ENCODE results near the gene GNPNAT1. TPM values are rescaled to one million over a fixed set of nuclear protein-coding genes. Genes with fewer than 3 reads are reported as not detected.
A peak's percentile ranks its signal among the peaks of the same experiment; 100 is the strongest.

GNPNAT1 gene
- total and polyA plus RNA-seq, 9 of the 15 experiments (the other 6 are each of a cell fraction or from before 2014, with no cell fraction given): 15.8 to 27.7 (median 25.3) TPM

DNA sequence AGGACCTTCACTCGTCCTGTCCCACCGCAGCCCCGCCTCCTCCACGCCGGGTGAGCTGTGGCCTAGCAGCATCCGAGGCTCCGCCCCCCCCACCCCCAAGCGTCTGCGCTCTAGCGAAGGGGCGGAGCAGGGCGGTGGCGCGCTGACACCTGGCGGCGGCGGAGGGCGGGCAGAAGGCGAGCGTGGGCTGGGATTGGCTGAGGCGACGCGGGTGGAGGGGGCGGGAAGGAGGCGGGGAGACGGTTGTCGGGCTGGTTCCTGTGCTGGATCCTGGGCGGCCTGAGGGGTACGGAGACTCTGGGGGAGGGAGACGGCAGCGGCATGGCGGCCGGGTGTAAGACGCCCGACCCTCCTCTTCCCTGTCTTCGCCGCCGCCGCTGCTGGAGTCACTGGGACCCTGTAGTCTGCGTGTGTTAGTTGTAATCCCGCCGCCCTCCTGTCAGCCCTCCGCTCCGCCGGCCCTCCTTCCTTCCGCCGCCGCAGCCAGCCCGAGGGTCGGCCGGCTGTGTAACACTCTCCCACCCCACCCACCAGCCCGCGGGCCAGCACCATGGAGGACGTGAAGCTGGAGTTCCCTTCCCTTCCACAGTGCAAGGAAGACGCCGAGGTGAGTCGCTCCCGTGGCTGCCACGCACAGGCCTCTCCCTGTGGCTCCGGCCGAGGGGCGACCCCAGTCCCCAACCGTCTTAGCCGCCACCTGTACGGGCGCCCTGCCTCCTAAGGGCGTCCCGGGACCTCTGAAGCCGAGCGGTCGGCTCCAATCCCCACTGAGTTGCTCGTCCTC, 61.3 kb downstream of the GNPNAT1 start, which contains the start of gene STYX (continued):
- TF ChIP-seq KDM4B (IDR thresholded peaks at IDR 0.05; ENCODE audit: borderline replicate concordance in 2 of 2, low read depth in 1 of 2): no peak
- TF ChIP-seq FOS (IDR thresholded peaks at IDR 0.05; ENCODE audit: extremely low read depth, insufficient read length): no peak
- peak; percentile 64 for TF ChIP-seq CREM (IDR thresholded peaks at IDR 0.05; ENCODE audit: low read depth)
- TF ChIP-seq, protein P1, sequence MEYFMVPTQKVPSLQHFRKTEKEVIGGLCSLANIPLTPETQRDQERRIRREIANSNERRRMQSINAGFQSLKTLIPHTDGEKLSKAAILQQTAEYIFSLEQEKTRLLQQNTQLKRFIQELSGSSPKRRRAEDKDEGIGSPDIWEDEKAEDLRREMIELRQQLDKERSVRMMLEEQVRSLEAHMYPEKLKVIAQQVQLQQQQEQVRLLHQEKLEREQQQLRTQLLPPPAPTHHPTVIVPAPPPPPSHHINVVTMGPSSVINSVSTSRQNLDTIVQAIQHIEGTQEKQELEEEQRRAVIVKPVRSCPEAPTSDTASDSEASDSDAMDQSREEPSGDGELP (CRISPR knock-in tag; IDR thresholded peaks at IDR 0.05; ENCODE audit: borderline replicate concordance): peak; percentile 91
- TF ChIP-seq, protein P2, sequence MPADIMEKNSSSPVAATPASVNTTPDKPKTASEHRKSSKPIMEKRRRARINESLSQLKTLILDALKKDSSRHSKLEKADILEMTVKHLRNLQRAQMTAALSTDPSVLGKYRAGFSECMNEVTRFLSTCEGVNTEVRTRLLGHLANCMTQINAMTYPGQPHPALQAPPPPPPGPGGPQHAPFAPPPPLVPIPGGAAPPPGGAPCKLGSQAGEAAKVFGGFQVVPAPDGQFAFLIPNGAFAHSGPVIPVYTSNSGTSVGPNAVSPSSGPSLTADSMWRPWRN (IDR thresholded peaks at IDR 0.05; ENCODE audit: low read depth): no peak
- no peak for TF ChIP-seq TCFL5 (CRISPR knock-in tag; conservative IDR thresholded peaks at IDR 0.05)
- no peak for TF ChIP-seq BRF2 (IDR thresholded peaks at IDR 0.05; ENCODE audit: borderline replicate concordance, insufficient read depth, insufficient read length)
- 0 out of 4 replicates have a peak, but pooled peaks of 1 of the 2 experiments have one; percentile 50 for TF ChIP-seq HDAC1 (IDR thresholded peaks at IDR 0.05)
- no peak for TF ChIP-seq TAF15 (IDR thresholded peaks at IDR 0.05; ENCODE audit: low read depth, low read length)
- no peak for TF ChIP-seq DACH1 (IDR thresholded peaks at IDR 0.05; ENCODE audit: partially characterized antibody)
- no peak for TF ChIP-seq RFX5 (IDR thresholded peaks at IDR 0.05; ENCODE audit: low read depth, low read length)
- TF ChIP-seq NFRKB (IDR thresholded peaks at IDR 0.05; ENCODE audit: low read depth): no peak
- TF ChIP-seq IRF9 (tag; IDR thresholded peaks at IDR 0.05): no peak
- 0 out of 2 replicates have a peak, but pooled peaks have one; percentile 66 for TF ChIP-seq POLR2AphosphoS2 (IDR thresholded peaks at IDR 0.05; ENCODE audit: low read length)
- TF ChIP-seq SMC3 (conservative IDR thresholded peaks at IDR 0.05; ENCODE audit: insufficient read depth, low read depth, low read length): no peak
- no peak for TF ChIP-seq RNF219 (CRISPR knock-in tag; IDR thresholded peaks at IDR 0.05)
- TF ChIP-seq CBFA2T3 (IDR thresholded peaks at IDR 0.05): no peak
- TF ChIP-seq TAF7 (tag; IDR thresholded peaks at IDR 0.05): no peak
- TF ChIP-seq ZBED1 (IDR thresholded peaks at IDR 0.05): no peak
- no peak for TF ChIP-seq RBM17 (IDR thresholded peaks at IDR 0.05; ENCODE audit: borderline replicate concordance, low read depth, low read length)
- TF ChIP-seq NFIX (CRISPR knock-in tag; IDR thresholded peaks at IDR 0.05; ENCODE audit: low read depth): no peak
- TF ChIP-seq MBD2 (IDR thresholded peaks at IDR 0.05; ENCODE audit: borderline replicate concordance, low read depth): peak; percentile 23; the same call in 1 of the 2 replicates
